ENCODE measurements around the gene COPB2.
A peak's percentile ranks its signal among the peaks of the same experiment; 100 is the strongest.
"Not testable (repeated sequence)": the region's sequence is repeated elsewhere in the genome, so short reads cannot be mapped to it uniquely, and the experiment has no call there.

COPB2 gene

DNA sequence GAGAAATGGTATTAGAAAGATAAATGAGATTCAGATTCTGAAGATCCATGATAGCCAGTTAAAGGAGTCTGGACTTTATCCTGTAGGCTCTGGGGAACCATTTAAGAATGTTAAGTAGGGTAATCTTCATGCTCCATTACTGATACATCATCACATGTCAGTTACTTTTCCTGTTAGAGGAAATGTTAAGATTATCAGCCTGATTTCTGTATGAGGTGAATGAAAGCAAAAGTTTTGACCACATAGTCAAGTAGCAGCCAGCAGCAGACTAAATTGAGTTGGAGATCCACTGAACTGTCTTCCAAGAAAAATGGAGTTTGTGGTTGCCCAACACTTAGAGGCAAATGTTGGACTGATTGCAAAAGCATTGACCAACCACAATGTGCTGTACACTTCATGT is 4.7 kb upstream of the COPB2 start:
- TF ChIP-seq, protein P1, sequence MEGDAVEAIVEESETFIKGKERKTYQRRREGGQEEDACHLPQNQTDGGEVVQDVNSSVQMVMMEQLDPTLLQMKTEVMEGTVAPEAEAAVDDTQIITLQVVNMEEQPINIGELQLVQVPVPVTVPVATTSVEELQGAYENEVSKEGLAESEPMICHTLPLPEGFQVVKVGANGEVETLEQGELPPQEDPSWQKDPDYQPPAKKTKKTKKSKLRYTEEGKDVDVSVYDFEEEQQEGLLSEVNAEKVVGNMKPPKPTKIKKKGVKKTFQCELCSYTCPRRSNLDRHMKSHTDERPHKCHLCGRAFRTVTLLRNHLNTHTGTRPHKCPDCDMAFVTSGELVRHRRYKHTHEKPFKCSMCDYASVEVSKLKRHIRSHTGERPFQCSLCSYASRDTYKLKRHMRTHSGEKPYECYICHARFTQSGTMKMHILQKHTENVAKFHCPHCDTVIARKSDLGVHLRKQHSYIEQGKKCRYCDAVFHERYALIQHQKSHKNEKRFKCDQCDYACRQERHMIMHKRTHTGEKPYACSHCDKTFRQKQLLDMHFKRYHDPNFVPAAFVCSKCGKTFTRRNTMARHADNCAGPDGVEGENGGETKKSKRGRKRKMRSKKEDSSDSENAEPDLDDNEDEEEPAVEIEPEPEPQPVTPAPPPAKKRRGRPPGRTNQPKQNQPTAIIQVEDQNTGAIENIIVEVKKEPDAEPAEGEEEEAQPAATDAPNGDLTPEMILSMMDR (IDR thresholded peaks at IDR 0.05; ENCODE audit: insufficient read depth, low read length, poor library complexity, severe bottlenecking): no peak
- no peak for TF ChIP-seq EZH2phosphoT487 (conservative IDR thresholded peaks at IDR 0.05; ENCODE audit: low read length)
- Histone ChIP-seq H3K27ac (ENCODE audit: low read depth, low read length) (no peak overlapping the region), H3K9ac (ENCODE audit: low read length) (no peak overlapping the region), H3K27me3 (ENCODE audit: low read length) (no peaks in the 10 kb centered on the region), H3K4me2 (ENCODE audit: low read depth, low read length, poor library complexity, severe bottlenecking) (no peak overlapping the region), H3F3A (ENCODE audit: insufficient read depth) (no peaks in the 10 kb centered on the region), H4K20me1 (ENCODE audit: low read depth, low read length) (no peaks in the 10 kb centered on the region; the same call in 1 of the 2 replicates), H3K79me2 (ENCODE audit: insufficient read depth, low read length) (peaks cover 3% of the 10 kb centered on the region), H2AFZ (ENCODE audit: low read depth, low read length, severe bottlenecking) (no peak overlapping the region), H3K9me2 (replicated peaks; ENCODE audit: insufficient read depth, low read length) (no peaks in the 10 kb centered on the region), H3K4me3 (ENCODE audit: insufficient read depth, low read length, poor library complexity, severe bottlenecking) (no peak overlapping the region), H3K36me3 (ENCODE audit: low read length) (no peaks in the 10 kb centered on the region), H3K9me3 (ENCODE audit: insufficient read depth, low read length) (no peaks in the 10 kb centered on the region)

DNA sequence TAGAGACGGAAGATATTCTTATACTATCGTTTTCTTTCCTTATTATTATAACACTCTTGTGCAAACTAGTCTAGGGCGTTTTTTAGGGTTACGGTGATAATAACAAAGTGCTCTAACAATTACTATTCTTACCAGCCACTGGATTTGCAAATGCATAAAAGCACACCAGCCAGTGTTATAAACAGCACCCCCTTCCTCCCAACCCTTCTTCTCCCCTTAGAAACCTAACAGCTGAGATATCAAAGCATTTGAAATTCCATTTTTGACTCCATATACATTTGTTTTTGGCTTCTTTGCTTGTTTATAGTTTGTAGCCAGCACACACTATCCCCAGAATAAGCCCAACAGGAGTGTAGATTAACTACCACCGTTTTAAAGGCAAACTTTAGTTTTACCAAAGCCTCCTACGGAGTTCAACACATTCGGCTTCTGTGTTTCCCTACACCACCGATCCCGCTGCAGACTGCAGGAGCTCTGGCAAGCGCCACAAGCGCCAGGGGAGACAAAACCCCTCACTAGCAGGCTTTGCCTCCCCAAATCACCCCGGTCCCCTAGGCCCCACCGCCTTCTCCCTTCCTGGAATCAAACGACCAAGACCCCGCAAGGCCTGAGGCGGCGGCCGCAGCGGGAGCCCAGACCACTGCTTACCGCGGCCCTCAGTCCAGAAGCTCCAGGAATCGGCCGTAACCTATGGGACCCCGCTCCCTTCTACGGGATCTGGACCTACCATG is 461 bp downstream of the COPB2 start:
- Histone ChIP-seq H3K4me2 (ENCODE audit: low read depth, low read length, poor library complexity, severe bottlenecking) (peak overlapping the region; percentile 89), H3F3A (ENCODE audit: insufficient read depth) (no peaks in the 10 kb centered on the region), H3K27ac (ENCODE audit: low read depth, low read length) (no peak overlapping the region), H3K36me3 (ENCODE audit: low read length) (no peaks in the 10 kb centered on the region), H4K20me1 (ENCODE audit: low read depth, low read length) (0 out of 2 replicates have a peak, but pooled peaks cover 7% of the 10 kb centered on the region), H3K9ac (ENCODE audit: low read length) (peak overlapping the region; percentile 94), H3K79me2 (ENCODE audit: insufficient read depth, low read length) (peaks cover 53% of the 10 kb centered on the region), H3K9me3 (ENCODE audit: insufficient read depth, low read length) (no peaks in the 10 kb centered on the region), H3K9me2 (replicated peaks; ENCODE audit: insufficient read depth, low read length) (no peaks in the 10 kb centered on the region), H3K27me3 (ENCODE audit: low read length) (no peaks in the 10 kb centered on the region), H2AFZ (ENCODE audit: low read depth, low read length, severe bottlenecking) (peak overlapping the region; percentile 83), H3K4me3 (ENCODE audit: insufficient read depth, low read length, poor library complexity, severe bottlenecking) (peak overlapping the region; percentile 89)
- TF ChIP-seq EZH2phosphoT487 (conservative IDR thresholded peaks at IDR 0.05; ENCODE audit: low read length): no peak
- TF ChIP-seq, protein P1 (IDR thresholded peaks at IDR 0.05; ENCODE audit: insufficient read depth, low read length, poor library complexity, severe bottlenecking): no peak

DNA sequence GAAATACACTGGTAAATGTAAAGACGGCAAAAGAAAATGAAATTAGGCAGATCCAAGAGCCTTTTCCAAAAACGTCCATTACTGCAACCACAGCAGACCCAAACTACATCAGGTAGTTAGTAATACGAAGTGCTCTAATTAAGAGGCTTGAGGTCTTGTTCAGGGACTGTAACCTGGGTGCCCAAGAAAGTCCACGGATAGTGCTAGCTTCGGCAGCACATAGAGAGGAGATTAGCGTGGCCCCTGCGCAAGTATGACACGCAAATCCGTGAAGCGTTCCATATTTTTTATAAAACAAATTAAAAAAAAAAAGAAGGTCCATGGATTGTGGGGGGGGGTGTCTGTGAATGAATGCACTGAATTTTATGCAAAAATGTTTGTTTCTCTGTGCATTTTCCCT is 1.4 kb downstream of the COPB2 start:
- 0 out of 2 replicates have a peak, but pooled peaks cover 12% of the 10 kb centered on the region for H4K20me1 ChIP-seq (ENCODE audit: low read depth, low read length)
- peaks cover 56% of the 10 kb centered on the region for H3K79me2 ChIP-seq (ENCODE audit: insufficient read depth, low read length)
- no peak overlapping the region for H2AFZ ChIP-seq (ENCODE audit: low read depth, low read length, severe bottlenecking)
- H3K9me3 ChIP-seq (ENCODE audit: insufficient read depth, low read length): no peaks in the 10 kb centered on the region
- H3K9me2 ChIP-seq (replicated peaks; ENCODE audit: insufficient read depth, low read length): no peaks in the 10 kb centered on the region
- peak overlapping the region; percentile 89 for H3K4me3 ChIP-seq (ENCODE audit: insufficient read depth, low read length, poor library complexity, severe bottlenecking)
- TF ChIP-seq, protein P1 (IDR thresholded peaks at IDR 0.05; ENCODE audit: insufficient read depth, low read length, poor library complexity, severe bottlenecking): no peak
- TF ChIP-seq EZH2phosphoT487 (conservative IDR thresholded peaks at IDR 0.05; ENCODE audit: low read length): no peak
- no peaks in the 10 kb centered on the region for H3K27me3 ChIP-seq (ENCODE audit: low read length)
- H3K9ac ChIP-seq (ENCODE audit: low read length): no peak overlapping the region
- H3K36me3 ChIP-seq (ENCODE audit: low read length): no peaks in the 10 kb centered on the region
- H3K4me2 ChIP-seq (ENCODE audit: low read depth, low read length, poor library complexity, severe bottlenecking): peak overlapping the region; percentile 89
- no peaks in the 10 kb centered on the region for H3F3A ChIP-seq (ENCODE audit: insufficient read depth)
- no peak overlapping the region for H3K27ac ChIP-seq (ENCODE audit: low read depth, low read length)

DNA sequence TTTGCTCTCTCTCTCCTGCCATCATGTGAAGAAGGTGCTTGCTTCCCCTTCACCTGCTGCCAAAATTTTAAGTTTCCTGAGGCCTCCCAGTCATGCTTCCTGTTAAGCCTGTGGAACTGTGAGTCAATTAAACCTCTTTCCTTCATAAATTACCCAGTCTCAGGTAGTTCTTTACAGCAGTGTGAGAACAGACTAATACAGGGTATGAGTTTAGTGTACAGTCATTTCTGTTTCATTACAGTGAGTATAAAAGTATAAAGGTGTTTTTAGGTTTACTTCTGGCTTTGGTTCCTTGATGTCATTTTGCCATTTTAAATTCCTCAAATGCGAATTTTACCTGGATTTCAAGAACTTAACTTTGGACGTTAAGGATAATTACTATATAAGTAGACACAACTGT is 7.2 kb downstream of the COPB2 start:
- H4K20me1 ChIP-seq (ENCODE audit: low read depth, low read length): peaks cover 17% of the 10 kb centered on the region; the same call in 1 of the 2 replicates
- H3K4me2 ChIP-seq (ENCODE audit: low read depth, low read length, poor library complexity, severe bottlenecking): not testable (repeated sequence)
- H3K79me2 ChIP-seq (ENCODE audit: insufficient read depth, low read length): peaks cover 58% of the 10 kb centered on the region

More for the DNA sequence above, 7.2 kb downstream of the COPB2 start:
- H3F3A ChIP-seq (ENCODE audit: insufficient read depth); H3K27me3 ChIP-seq (ENCODE audit: low read length); H2AFZ ChIP-seq (ENCODE audit: low read depth, low read length, severe bottlenecking); H3K9me3 ChIP-seq (ENCODE audit: insufficient read depth, low read length); H3K9me2 ChIP-seq (replicated peaks; ENCODE audit: insufficient read depth, low read length); H3K27ac ChIP-seq (ENCODE audit: low read depth, low read length); H3K4me3 ChIP-seq (ENCODE audit: insufficient read depth, low read length, poor library complexity, severe bottlenecking); H3K9ac ChIP-seq (ENCODE audit: low read length): not testable (repeated sequence)
- peaks cover 16% of the 10 kb centered on the region; the same call in 1 of the 2 replicates for H3K36me3 ChIP-seq (ENCODE audit: low read length)
